ENCODE measurements around the gene TNFRSF14. TPM values are rescaled to one million over a fixed set of nuclear protein-coding genes. Genes with fewer than 3 reads are reported as not detected.

The TNFRSF14 gene
- total RNA-seq, 1 experiment from 2014 or later, result 8.1 TPM

- Histone ChIP-seq H3K27me3 (replicated peaks) (no peaks in the 10 kb centered on the region), H3K27ac (no peak overlapping the region), H3K36me3 (no peaks in the 10 kb centered on the region), H3K4me1 (replicated peaks) (peaks cover 9% of the 10 kb centered on the region), H3K4me3 (no peak overlapping the region), H3K9me3 (replicated peaks) (no peaks in the 10 kb centered on the region)
- DNase-seq (ENCODE audit: low read depth in 1 of 2, low spot score in 2 of 2), result no peak
Measured at GRCh38 chr1:2591233-2591580, 35.0 kb downstream of the TNFRSF14 start.

- Histone ChIP-seq H3K36me3 (no peaks in the 10 kb centered on the region), H3K27me3 (replicated peaks) (no peaks in the 10 kb centered on the region), H3K9me3 (replicated peaks) (no peaks in the 10 kb centered on the region), H3K4me3 (no peak overlapping the region), H3K4me1 (replicated peaks) (peaks cover 9% of the 10 kb centered on the region), H3K27ac (no peak overlapping the region)
- no peak for DNase-seq (ENCODE audit: low read depth in 1 of 2, low spot score in 2 of 2)
Measured at GRCh38 chr1:2591581-2592261, 35.5 kb downstream of the TNFRSF14 start.

- H3K9me3 ChIP-seq (replicated peaks), result no peaks in the 10 kb centered on the region
- H3K36me3 ChIP-seq, result no peaks in the 10 kb centered on the region
- H3K4me3 ChIP-seq, result no peak overlapping the region
- DNase-seq (ENCODE audit: low read depth in 1 of 2, low spot score in 2 of 2), result no peak
- H3K27me3 ChIP-seq (replicated peaks), result no peaks in the 10 kb centered on the region
- H3K27ac ChIP-seq, result no peak overlapping the region
- peaks cover 1% of the 10 kb centered on the region for H3K4me1 ChIP-seq (replicated peaks)
Measured at GRCh38 chr1:2592672-2593071, 36.5 kb downstream of the TNFRSF14 start.

- Histone ChIP-seq H3K27ac (no peak overlapping the region), H3K4me3 (no peak overlapping the region), H3K9me3 (replicated peaks) (no peaks in the 10 kb centered on the region), H3K36me3 (no peaks in the 10 kb centered on the region), H3K4me1 (replicated peaks) (no peaks in the 10 kb centered on the region), H3K27me3 (replicated peaks) (no peaks in the 10 kb centered on the region)
- DNase-seq (ENCODE audit: low read depth in 1 of 2, low spot score in 2 of 2), result no peak
Measured at GRCh38 chr1:2593251-2593878, 37.2 kb downstream of the TNFRSF14 start.

- DNase-seq (ENCODE audit: low read depth in 1 of 2, low spot score in 2 of 2), result no peak
- Histone ChIP-seq H3K27me3 (replicated peaks) (peaks cover 7% of the 10 kb centered on the region), H3K36me3 (no peaks in the 10 kb centered on the region), H3K4me3 (no peak overlapping the region), H3K27ac (no peak overlapping the region), H3K9me3 (replicated peaks) (no peaks in the 10 kb centered on the region), H3K4me1 (replicated peaks) (no peaks in the 10 kb centered on the region)
Measured at GRCh38 chr1:2594001-2594640, 38.0 kb downstream of the TNFRSF14 start.

- no peaks in the 10 kb centered on the region for H3K4me1 ChIP-seq (replicated peaks)
- H3K36me3 ChIP-seq, result no peaks in the 10 kb centered on the region
- no peak overlapping the region for H3K27ac ChIP-seq
- H3K9me3 ChIP-seq (replicated peaks), result no peaks in the 10 kb centered on the region
- DNase-seq (ENCODE audit: low read depth in 1 of 2, low spot score in 2 of 2), result no peak
- H3K27me3 ChIP-seq (replicated peaks), result peaks cover 11% of the 10 kb centered on the region
- no peak overlapping the region for H3K4me3 ChIP-seq
Measured at GRCh38 chr1:2594641-2595131, 38.5 kb downstream of the TNFRSF14 start.

- no peaks in the 10 kb centered on the region for H3K9me3 ChIP-seq (replicated peaks)
- DNase-seq (ENCODE audit: low read depth in 1 of 2, low spot score in 2 of 2), result no peak
- H3K27ac ChIP-seq, result no peak overlapping the region
- H3K36me3 ChIP-seq, result no peaks in the 10 kb centered on the region
- H3K4me1 ChIP-seq (replicated peaks), result no peaks in the 10 kb centered on the region
- peaks cover 11% of the 10 kb centered on the region for H3K27me3 ChIP-seq (replicated peaks)
- no peak overlapping the region for H3K4me3 ChIP-seq
Measured at GRCh38 chr1:2595261-2595811, 39.2 kb downstream of the TNFRSF14 start.

GRCh38 chr1:2595812-2596529 is 39.8 kb downstream of the TNFRSF14 start:
- Histone ChIP-seq H3K27ac (no peak overlapping the region), H3K27me3 (replicated peaks) (peaks cover 14% of the 10 kb centered on the region), H3K4me1 (replicated peaks) (no peaks in the 10 kb centered on the region), H3K36me3 (no peaks in the 10 kb centered on the region), H3K9me3 (replicated peaks) (no peaks in the 10 kb centered on the region), H3K4me3 (no peak overlapping the region)
- no peak for DNase-seq (ENCODE audit: low read depth in 1 of 2, low spot score in 2 of 2)

- Histone ChIP-seq H3K27ac (no peak overlapping the region), H3K4me1 (replicated peaks) (no peaks in the 10 kb centered on the region), H3K27me3 (replicated peaks) (peaks cover 20% of the 10 kb centered on the region), H3K9me3 (replicated peaks) (no peaks in the 10 kb centered on the region), H3K36me3 (no peaks in the 10 kb centered on the region), H3K4me3 (no peak overlapping the region)
- DNase-seq (ENCODE audit: low read depth in 1 of 2, low spot score in 2 of 2), result no peak
Measured at GRCh38 chr1:2596530-2597333, 40.6 kb downstream of the TNFRSF14 start.

- no peak for DNase-seq (ENCODE audit: low read depth in 1 of 2, low spot score in 2 of 2)
Measured at GRCh38 chr1:2597441-2598328, 41.5 kb downstream of the TNFRSF14 start.

GRCh38 chr1:2598329-2598931 is 42.3 kb downstream of the TNFRSF14 start:
- DNase-seq (ENCODE audit: low read depth in 1 of 2, low spot score in 2 of 2), result no peak
- Histone ChIP-seq H3K9me3 (replicated peaks) (no peaks in the 10 kb centered on the region), H3K27ac (no peak overlapping the region), H3K4me3 (no peak overlapping the region), H3K4me1 (replicated peaks) (no peaks in the 10 kb centered on the region), H3K36me3 (no peaks in the 10 kb centered on the region), H3K27me3 (replicated peaks) (peaks cover 20% of the 10 kb centered on the region)

More at GRCh38 chr1:2597441-2598328, 41.5 kb downstream of the TNFRSF14 start:
- Histone ChIP-seq H3K27me3 (replicated peaks) (peaks cover 20% of the 10 kb centered on the region), H3K9me3 (replicated peaks) (no peaks in the 10 kb centered on the region), H3K27ac (no peak overlapping the region), H3K36me3 (no peaks in the 10 kb centered on the region), H3K4me1 (replicated peaks) (no peaks in the 10 kb centered on the region), H3K4me3 (no peak overlapping the region)

GRCh38 chr1:2601721-2602303 is 45.6 kb downstream of the TNFRSF14 start:
- H3K9me3 ChIP-seq (replicated peaks), result no peaks in the 10 kb centered on the region
- H3K27me3 ChIP-seq (replicated peaks), result peaks cover 25% of the 10 kb centered on the region
- H3K4me1 ChIP-seq (replicated peaks), result no peaks in the 10 kb centered on the region
- H3K27ac ChIP-seq, result no peak overlapping the region
- DNase-seq (ENCODE audit: low read depth in 1 of 2, low spot score in 2 of 2), result no peak
- no peaks in the 10 kb centered on the region for H3K36me3 ChIP-seq
- no peak overlapping the region for H3K4me3 ChIP-seq
